H1 (cell line): ENCODE results near the gene APBB3. TPM values are rescaled to one million over a fixed set of nuclear protein-coding genes. Genes with fewer than 3 reads are reported as not detected.

ENCODE experiments used
- CTCF ChIA-PET: fragments of 300-600 bp; sonication (Branson Sonifier 250); formaldehyde crosslinking; loops from one replicate; lab custom pipeline; 2021; ENCODE audit not compliant: partially characterized antibody; lab: Charles Lee
- POLR2A ChIA-PET: fragments of 300-600 bp; sonication (Branson Sonifier 250); formaldehyde crosslinking; loops from one replicate; lab custom pipeline; 2021; ENCODE audit warnings: inconsistent platforms; ENCODE audit not compliant: partially characterized antibody; lab: Charles Lee
- DNase-seq, 2 experiments: peaks; one replicate each; pipeline versions ENCODE4 v3.0.0 to v3.0.0-alpha.2; 2010 to 2022; ENCODE audit warnings: low spot score in 2 of 2, low read depth in 1 of 2, mixed read lengths in 1 of 2
- FAIRE-seq: peaks from 2 replicates; lab custom pipeline; 2011; peaks lifted over from hg19 to GRCh38; lab: Jason Lieb, UNC
- H2AFZ ChIP-seq: 2 replicates; pipeline ENCODE4 v1.8.1; 2012; ENCODE audit warnings: low read length, inconsistent platforms
- H2AK5ac ChIP-seq: 2 replicates; pipeline ENCODE4 v1.6.1; 2013; ENCODE audit warnings: low read depth, low read length
- H2BK120ac ChIP-seq: replicated peaks from 2 replicates; pipeline ENCODE3; 2013; ENCODE audit warnings: low read depth, low read length, inconsistent platforms
- H2BK12ac ChIP-seq: 2 replicates; pipeline ENCODE4 v1.6.1; 2013; ENCODE audit warnings: low read depth, low read length
- H2BK15ac ChIP-seq: 2 replicates; pipeline ENCODE4 v1.6.1; 2013; ENCODE audit warnings: low read length
- H2BK20ac ChIP-seq: 2 replicates; pipeline ENCODE4 v1.6.1; 2013; ENCODE audit warnings: low read length
- H2BK5ac ChIP-seq: 2 replicates; pipeline ENCODE4 v1.6.1; 2013; ENCODE audit warnings: low read depth, low read length
- H3K14ac ChIP-seq: 2 replicates; pipeline ENCODE4 v1.6.1; 2013; ENCODE audit warnings: inconsistent platforms; ENCODE audit not compliant: insufficient read length
- H3K18ac ChIP-seq: 2 replicates; pipeline ENCODE4 v1.6.1; 2013; ENCODE audit warnings: low read length; ENCODE audit errors: extremely low read depth
- H3K23ac ChIP-seq: 2 replicates; pipeline ENCODE4 v1.6.1; 2013; ENCODE audit warnings: inconsistent platforms; ENCODE audit not compliant: insufficient read length
- H3K23me2 ChIP-seq: 2 replicates; pipeline ENCODE4 v1.6.1; 2013; ENCODE audit warnings: low read depth, low read length
- H3K27ac ChIP-seq: 2 replicates; pipeline ENCODE4 v1.6.1; 2011; ENCODE audit warnings: low read depth, low read length, inconsistent platforms
- H3K27me3 ChIP-seq, 4 experiments: replicated peaks in 1 of 4; 1 replicate in 1 of 4; 2 replicates in 3 of 4; pipeline versions ENCODE4 v1.6.1 to v1.8.1; 2011 to 2013; ENCODE audit warnings: low read length in 3 of 4, mild to moderate bottlenecking in 3 of 4, inconsistent platforms in 2 of 4, mixed read lengths in 2 of 4, moderate library complexity in 1 of 4; ENCODE audit not compliant: control insufficient read depth in 3 of 4, insufficient read depth in 3 of 4; ENCODE audit errors: extremely low read depth in 1 of 4
- H3K36me3 ChIP-seq, 4 experiments: 2 replicates each; pipeline versions ENCODE4 v1.6.1 to v1.8.1; 2011 to 2013; ENCODE audit warnings: mild to moderate bottlenecking in 4 of 4, low read length in 3 of 4, moderate library complexity in 2 of 4, control low read depth in 1 of 4, inconsistent platforms in 1 of 4; ENCODE audit not compliant: insufficient read depth in 4 of 4, control insufficient read depth in 2 of 4
- H3K4ac ChIP-seq: replicated peaks from 2 replicates; pipeline ENCODE3; 2013; ENCODE audit warnings: low read length, low read depth, mixed read lengths, inconsistent platforms; ENCODE audit not compliant: insufficient read length
- H3K4me1 ChIP-seq, 4 experiments: replicated peaks in 1 of 4; 1 replicate in 1 of 4; 2 replicates in 3 of 4; pipeline versions ENCODE4 v1.6.1 to v1.8.1; 2011 to 2013; ENCODE audit warnings: low read length in 3 of 4, inconsistent platforms in 2 of 4, mixed read lengths in 1 of 4; ENCODE audit not compliant: insufficient read depth in 4 of 4, control insufficient read depth in 3 of 4
- H3K4me2 ChIP-seq, 2 experiments: 2 replicates each; pipeline versions ENCODE4 v1.6.1 to v1.8.1; 2011 to 2013; ENCODE audit warnings: low read depth in 2 of 2, low read length in 2 of 2, control low read depth in 1 of 2, inconsistent platforms in 1 of 2, mild to moderate bottlenecking in 1 of 2; ENCODE audit not compliant: insufficient read depth in 1 of 2
- H3K4me3 ChIP-seq, 4 experiments: fragments of 200-600, 300-600 bp in 1 of 4; sonication (generic), shearing (Covaris generic), sonication (Bioruptor Twin) in 1 of 4; 2 replicates each; pipeline versions ENCODE4 v1.5.1 to v1.8.1; 2011 to 2016; ENCODE audit warnings: low read length in 4 of 4, low read depth in 3 of 4, control low read depth in 2 of 4, inconsistent platforms in 2 of 4, mild to moderate bottlenecking in 2 of 4, mixed read lengths in 1 of 4, moderate library complexity in 1 of 4; ENCODE audit not compliant: insufficient read depth in 2 of 4; ENCODE audit errors: extremely low read depth in 1 of 4
- H3K56ac ChIP-seq: replicated peaks from 2 replicates; pipeline ENCODE3; 2013; ENCODE audit warnings: low read depth, mild to moderate bottlenecking, mixed read lengths, low read length, inconsistent platforms; ENCODE audit not compliant: insufficient read length
- H3K79me1 ChIP-seq: 2 replicates; pipeline ENCODE4 v1.6.1; 2013; ENCODE audit warnings: low read depth, low read length, control low read depth
- H3K79me2 ChIP-seq, 2 experiments: 2 replicates each; pipeline versions ENCODE4 v1.6.1 to v1.8.1; 2012 to 2013; ENCODE audit warnings: low read length in 2 of 2, mild to moderate bottlenecking in 2 of 2, inconsistent platforms in 1 of 2; ENCODE audit not compliant: insufficient read depth in 2 of 2, control insufficient read depth in 1 of 2
- H3K9ac ChIP-seq, 4 experiments: replicated peaks in 1 of 4; 1 replicate in 1 of 4; 2 replicates in 3 of 4; pipeline versions ENCODE4 v1.6.1 to v1.8.1; 2011 to 2013; ENCODE audit warnings: low read depth in 3 of 4, low read length in 3 of 4, control low read depth in 2 of 4, mild to moderate bottlenecking in 2 of 4, moderate library complexity in 2 of 4, inconsistent platforms in 1 of 4; ENCODE audit errors: extremely low read depth in 1 of 4
- H3K9me3 ChIP-seq, 2 experiments: 2 replicates each; pipeline versions ENCODE4 v1.6.1 to v1.8.1; 2012 to 2013; ENCODE audit warnings: mild to moderate bottlenecking in 2 of 2, moderate library complexity in 2 of 2, control low read depth in 1 of 2, inconsistent platforms in 1 of 2, low read depth in 1 of 2, low read length in 1 of 2, mixed read lengths in 1 of 2; ENCODE audit not compliant: insufficient read depth in 2 of 2
- H4K20me1 ChIP-seq, 2 experiments: replicated peaks in 1 of 2; 2 replicates each; pipeline versions ENCODE3 to v1.8.1; 2011 to 2013; ENCODE audit warnings: inconsistent platforms in 2 of 2, low read length in 2 of 2, mild to moderate bottlenecking in 1 of 2; ENCODE audit not compliant: insufficient read depth in 2 of 2, control insufficient read depth in 1 of 2
- H4K5ac ChIP-seq: 2 replicates; pipeline ENCODE4 v1.6.1; 2013; ENCODE audit warnings: low read length, low read depth, mixed read lengths, inconsistent platforms; ENCODE audit not compliant: insufficient read length
- H4K8ac ChIP-seq: 2 replicates; pipeline ENCODE4 v1.8.0; 2013; ENCODE audit warnings: mild to moderate bottlenecking, moderate library complexity, low read length, inconsistent platforms; ENCODE audit not compliant: insufficient read depth; ENCODE audit errors: extremely low read depth
- H4K91ac ChIP-seq: replicated peaks from 2 replicates; pipeline ENCODE3; 2013; ENCODE audit warnings: low read length, mixed read lengths, inconsistent platforms; ENCODE audit not compliant: insufficient read length
- WGBS, 2 experiments: shearing (Covaris generic) in 1 of 2; methylation state at CpG; one replicate each; pipeline versions ENCODE4 v1.1.6 to v1.1.7; 2013 to 2015; ENCODE audit warnings: low lambda C conversion rate in 2 of 2, mixed read lengths in 2 of 2, inconsistent platforms in 1 of 2, low coverage in 1 of 2, missing lambda C conversion rate in 1 of 2; ENCODE audit not compliant: insufficient replicate concordance in 2 of 2, insufficient coverage in 1 of 2, insufficient read length in 1 of 2; ENCODE audit errors: extremely low coverage in 1 of 2, missing lambda C conversion rate in 1 of 2; 5-methylcytosine and 5-hydroxymethylcytosine counted together
- polyA plus RNA-seq, 7 experiments: library from polyadenylated mRNA; depleted of rRNA in 3 of 7; stranded (reverse) in 5 of 7; unstranded in 2 of 7; fragments of >200 nt in 5 of 7; fragments of 200-250 nt in 2 of 7; gene quantifications; 1 replicate in 5 of 7; 2 replicates in 1 of 7; 4 replicates in 1 of 7; pipeline versions ENCODE4 v1.2.1 to v1.2.3, GENCODE V29; 2011 to 2013; ENCODE audit warnings: missing spikeins in 2 of 7, mixed read lengths in 2 of 7
- total RNA-seq: library from RNA; stranded (reverse); fragmentation: NEBNext Ultra II Directional; extraction: Animal tissue kit (Norgen Biotek cat#: 25700); gene quantifications from 2 replicates; pipeline ENCODE4 v1.2.1, GENCODE V29; 2021

APBB3 gene
- total and polyA plus RNA-seq, 2 of the 8 experiments (the other 6 are each of a cell fraction or from before 2014, with no cell fraction given) = 16.0 to 21.9 TPM

DNA sequence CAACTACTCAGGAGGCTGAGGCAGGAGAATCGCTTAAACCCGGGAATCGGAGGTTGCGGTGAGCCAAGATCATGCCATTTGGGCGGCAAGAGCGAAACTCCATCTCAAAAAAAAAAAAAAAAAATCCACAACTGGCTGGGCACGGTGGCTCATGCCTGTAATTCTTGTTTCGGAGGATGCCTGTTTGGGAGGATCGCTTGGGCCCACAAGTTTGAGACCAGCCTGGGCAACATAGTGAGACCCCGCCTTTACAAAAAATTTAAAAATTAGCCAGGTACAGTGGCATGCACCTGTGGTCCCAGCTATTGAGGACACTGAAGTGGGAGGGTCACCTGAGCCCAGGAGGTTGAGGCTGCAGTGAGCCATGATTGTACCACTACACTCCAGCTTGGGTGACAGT, 18.8 kb downstream of the APBB3 start:
- DNase-seq (peak in 1 of 2 experiments; percentile 17), FAIRE-seq (no peak)
- H3K36me3 ChIP-seq = peaks cover 13 to 41% (median 29%) of the 10 kb centered on the region in 4 experiments
- H4K5ac ChIP-seq = no peak overlapping the region
- no peak overlapping the region for H3K4me3 ChIP-seq
- H3K23ac ChIP-seq = no peak overlapping the region
- H2BK120ac ChIP-seq = no peak overlapping the region
- H3K4me1 ChIP-seq = peaks cover 0 to 18% (median 6%) of the 10 kb centered on the region in 4 experiments; a peak in 4 of 7 replicates
- no peaks in the 10 kb centered on the region for H3K79me2 ChIP-seq
- H2BK12ac ChIP-seq = no peak overlapping the region
- H3K4ac ChIP-seq = no peak overlapping the region
- no peak overlapping the region for H3K27ac ChIP-seq
- no peaks in the 10 kb centered on the region for H3K79me1 ChIP-seq
- no peaks in the 10 kb centered on the region for H3K9me3 ChIP-seq
- 96% methylated on average over 7 of the region's 10 CpGs; no CpG with 5 or more reads in 1 of the 2 experiments for WGBS, 2 experiments
- no peak overlapping the region for H2BK20ac ChIP-seq
- H2AFZ ChIP-seq = no peak overlapping the region
- no peak overlapping the region for H3K4me2 ChIP-seq
- ChIA-PET POLR2A (interaction anchor here (0.6 to 14.4 kb wide), 4 partner anchors 14 to 99 kb away, joined by 3 to 191 read pairs (median 52); partner anchors contain the start of genes APBB3, IK, NDUFA2 and SLC35A4), CTCF (interaction anchor here (0.9 to 1.3 kb wide), 3 partner anchors 89 to 187 kb away, joined by 3 to 5 read pairs (median 4); no protein-coding TSS in a partner anchor)
- no peak overlapping the region for H3K18ac ChIP-seq
- H2AK5ac ChIP-seq = no peak overlapping the region
- H3K56ac ChIP-seq = no peak overlapping the region
- no peak overlapping the region for H2BK5ac ChIP-seq
- no peak overlapping the region for H4K8ac ChIP-seq
- H4K20me1 ChIP-seq = no peaks in the 10 kb centered on the region
- no peak overlapping the region for H3K14ac ChIP-seq
- peaks cover 6% of the 10 kb centered on the region for H3K23me2 ChIP-seq
- H3K27me3 ChIP-seq = no peaks in the 10 kb centered on the region
- H3K9ac ChIP-seq = no peak overlapping the region
- H2BK15ac ChIP-seq = no peak overlapping the region
- H4K91ac ChIP-seq = no peak overlapping the region
